MM.1S (cell line): ENCODE data around the gene HSD17B14.
A peak's percentile ranks its signal among the peaks of the same experiment; 100 is the strongest.
"Not testable (repeated sequence)": the region's sequence is repeated elsewhere in the genome, so short reads cannot be mapped to it uniquely, and the experiment has no call there.

ENCODE experiments used
- DNase-seq: peaks from one replicate; pipeline ENCODE4 v3.0.0-alpha.2; 2015
- H2AFZ ChIP-seq: fragments of 300-600 bp; sonication (generic); 2 replicates; pipeline ENCODE4 v1.6.0; 2016; ENCODE audit warnings: antibody characterized with exemption, low read length
- H3F3A ChIP-seq: fragments of 300-600 bp; sonication (generic); 2 replicates; pipeline ENCODE4 v1.6.1; 2016; ENCODE audit warnings: mild to moderate bottlenecking, antibody characterized with exemption, low read length, moderate library complexity, mixed read lengths; ENCODE audit not compliant: insufficient read depth
- H3K27ac ChIP-seq: fragments of 300-600 bp; sonication (generic); 2 replicates; pipeline ENCODE4 v1.5.1; 2016; ENCODE audit warnings: mild to moderate bottlenecking, low read length
- H3K27me3 ChIP-seq: fragments of 300-600 bp; sonication (generic); replicated peaks from 2 replicates; pipeline ENCODE4 v1.6.0; 2016; ENCODE audit warnings: low read length; ENCODE audit not compliant: insufficient read depth
- H3K36me3 ChIP-seq: fragments of 300-600 bp; sonication (generic); replicated peaks from 2 replicates; pipeline ENCODE4 v1.6.1; 2016; ENCODE audit warnings: mild to moderate bottlenecking, low read length, mixed read lengths; ENCODE audit not compliant: insufficient read depth
- H3K4me1 ChIP-seq: fragments of 300-600 bp; sonication (generic); 2 replicates; pipeline ENCODE4 v1.6.1; 2016; ENCODE audit warnings: low read length, mixed read lengths
- H3K4me2 ChIP-seq: fragments of 300-600 bp; sonication (generic); 2 replicates; pipeline ENCODE4 v1.6.0; 2016; ENCODE audit warnings: low read depth, low read length
- H3K4me3 ChIP-seq: fragments of 300-600 bp; sonication (generic); 2 replicates; pipeline ENCODE4 v1.5.1; 2016; ENCODE audit warnings: low read length, mixed read lengths
- H3K79me2 ChIP-seq: fragments of 300-600 bp; sonication (generic); 2 replicates; pipeline ENCODE4 v1.6.1; 2016; ENCODE audit warnings: mixed run types, low read length, mixed read lengths
- H3K9ac ChIP-seq: fragments of 300-600 bp; sonication (generic); 2 replicates; pipeline ENCODE4 v1.6.1; 2016; ENCODE audit warnings: low read length, mixed read lengths
- H3K9me2 ChIP-seq: fragments of 300-600 bp; sonication (generic); replicated peaks from 2 replicates; pipeline ENCODE4 v1.6.1; 2016; ENCODE audit warnings: mild to moderate bottlenecking, low read length, mixed read lengths; ENCODE audit not compliant: insufficient read depth
- H3K9me3 ChIP-seq: fragments of 300-600 bp; sonication (generic); replicated peaks from 2 replicates; pipeline ENCODE4 v1.6.1; 2016; ENCODE audit warnings: mild to moderate bottlenecking, low read length, mixed read lengths; ENCODE audit not compliant: insufficient read depth
- H4K20me1 ChIP-seq: fragments of 300-600 bp; sonication (generic); 2 replicates; pipeline ENCODE4 v1.6.1; 2016; ENCODE audit warnings: mild to moderate bottlenecking, low read length, moderate library complexity, mixed read lengths; ENCODE audit not compliant: insufficient read depth
- CTCF ChIP-seq: fragments of 300-600 bp; sonication (generic); IDR thresholded peaks from 2 replicates; pipeline ENCODE4 v1.5.1; 2016; ENCODE audit warnings: antibody characterized with exemption, low read length, mixed read lengths
- EZH2 ChIP-seq: fragments of 300-600 bp; sonication (generic); optimal IDR thresholded peaks from 2 replicates; pipeline ENCODE3; 2017; ENCODE audit warnings: low read depth, mild to moderate bottlenecking, antibody characterized with exemption, low read length, mixed read lengths
- EZH2phosphoT487 ChIP-seq: fragments of 300-600 bp; sonication (generic); IDR thresholded peaks from 2 replicates; pipeline ENCODE4 v1.6.1; 2018; ENCODE audit warnings: antibody characterized with exemption, low read length

The HSD17B14 gene

GRCh38 chr19:48872182-48872883, 36.0 kb upstream of the HSD17B14 start, which contains the start of gene PPP1R15A:
TSS of gene PPP1R15A (plus strand) at chr19:48872421. CDS start at chr19:48873234, 813 bp downstream.
- DNase-seq: peak; percentile 96
- Histone ChIP-seq H3K9me2 (no peaks in the 10 kb centered on the region), H3K9me3 (no peaks in the 10 kb centered on the region), H4K20me1 (no peaks in the 10 kb centered on the region), H3K4me1 (peaks cover 18% of the 10 kb centered on the region; the same call in 1 of the 2 replicates), H3K27ac (peak within 1 kb of the TSS; percentile 96), H3K36me3 (no peaks in the 10 kb centered on the region), H3K79me2 (peaks cover 31% of the 10 kb centered on the region), H3K4me3 (peak within 1 kb of the TSS; percentile 94), H3K27me3 (peaks cover 2% of the 10 kb centered on the region; the same call in 1 of the 2 replicates), H2AFZ (no peak within 1 kb of the TSS), H3K4me2 (peak within 1 kb of the TSS; percentile 92), H3F3A (peaks cover 38% of the 10 kb centered on the region), H3K9ac (peak within 1 kb of the TSS; percentile 99)
- TF ChIP-seq EZH2 (no peak), CTCF (no peak), EZH2phosphoT487 (no peak)

GRCh38 chr19:48871471-48872181, 35.3 kb upstream of the HSD17B14 start:
- H3K9ac ChIP-seq, H4K20me1 ChIP-seq, H3K36me3 ChIP-seq, H3K9me2 ChIP-seq, H2AFZ ChIP-seq, DNase-seq, H3K9me3 ChIP-seq, H3K4me3 ChIP-seq, H3K27ac ChIP-seq, H3K27me3 ChIP-seq: not testable (repeated sequence)
- Histone ChIP-seq H3F3A (peaks cover 38% of the 10 kb centered on the region), H3K79me2 (peaks cover 31% of the 10 kb centered on the region), H3K4me2 (peak overlapping the region; percentile 14; the same call in 1 of the 2 replicates), H3K4me1 (peaks cover 22% of the 10 kb centered on the region)

GRCh38 chr19:48870048-48870447, 33.8 kb upstream of the HSD17B14 start:
- Histone ChIP-seq H3K79me2 (peaks cover 26% of the 10 kb centered on the region), H3K4me3 (no peak overlapping the region), H4K20me1 (no peaks in the 10 kb centered on the region), H3F3A (peaks cover 27% of the 10 kb centered on the region), H3K4me2 (no peak overlapping the region), H3K9me2 (no peaks in the 10 kb centered on the region), H3K27me3 (peaks cover 7% of the 10 kb centered on the region; the same call in 1 of the 2 replicates), H3K36me3 (no peaks in the 10 kb centered on the region), H3K27ac (no peak overlapping the region), H3K4me1 (peaks cover 22% of the 10 kb centered on the region), H2AFZ (no peak overlapping the region), H3K9me3 (no peaks in the 10 kb centered on the region), H3K9ac (no peak overlapping the region)
- no peak for DNase-seq
- no peak for TF ChIP-seq CTCF
- TF ChIP-seq EZH2phosphoT487: no peak
- no peak for TF ChIP-seq EZH2
